ENCODE measurements around the gene PADI1.
A peak's percentile ranks its signal among the peaks of the same experiment; 100 is the strongest.

Gene PADI1

GRCh38 chr1:17204546-17205440 lies at the start of gene PADI1:
PADI1 (plus strand) TSS chr1:17205128; CDS start chr1:17205218, 90 bp downstream.
- DNase-seq (ENCODE audit: low spot score) = no peak

GRCh38 chr1:17155257-17155920 lies 49.5 kb upstream of the PADI1 start:
- no peak for DNase-seq (ENCODE audit: low spot score)

DNA sequence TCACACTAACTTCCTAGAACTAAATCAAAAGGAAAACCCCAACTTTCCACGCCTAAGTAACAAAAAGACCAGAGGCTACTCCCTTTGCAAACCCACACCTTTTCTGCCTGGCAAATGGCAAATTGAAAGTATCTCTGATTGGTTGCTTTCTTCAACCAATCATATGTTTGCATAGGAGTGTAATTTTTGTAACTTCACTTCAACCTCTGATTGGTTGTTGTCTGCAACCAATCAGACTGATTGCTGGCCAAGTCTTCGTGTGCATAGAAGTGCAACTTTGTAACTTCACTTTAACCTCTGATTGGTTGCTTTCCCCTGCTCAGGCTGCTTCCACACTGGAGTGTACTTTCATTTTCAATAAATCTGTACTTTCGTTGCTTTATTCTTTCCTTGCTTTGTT lies 48.8 kb upstream of the PADI1 start:
- no peak for DNase-seq (ENCODE audit: low spot score)

- no peak for DNase-seq (ENCODE audit: low spot score)
These were observed 46.0 kb upstream of the PADI1 start for GRCh38 chr1:17158961-17159360.

- peak; percentile 45 for DNase-seq (ENCODE audit: low spot score)
These were observed 43.7 kb upstream of the PADI1 start for GRCh38 chr1:17161137-17161740.

- DNase-seq (ENCODE audit: low spot score) = no peak
These were observed 42.8 kb upstream of the PADI1 start for GRCh38 chr1:17161926-17162800.

DNA sequence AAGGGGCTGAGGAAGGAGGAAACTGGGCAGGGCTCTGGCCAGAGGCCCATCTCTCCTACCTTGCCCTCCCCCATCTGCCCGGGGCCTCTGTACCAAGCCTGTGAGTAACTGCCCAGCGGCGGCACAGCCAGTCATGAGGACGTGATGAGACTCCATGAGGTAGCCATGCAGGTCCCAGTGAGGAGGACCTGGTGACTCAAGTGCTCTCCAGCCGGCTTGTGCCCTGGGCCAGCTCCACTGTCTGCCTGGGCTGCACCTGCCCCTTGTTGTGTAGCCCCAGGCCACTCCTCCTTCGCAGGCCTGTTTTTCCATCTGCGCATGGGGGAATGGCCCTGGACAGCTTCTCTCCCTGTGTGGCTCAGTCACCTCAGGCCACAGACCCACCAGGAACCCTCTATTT lies 42.0 kb upstream of the PADI1 start:
- DNase-seq (ENCODE audit: low spot score) = no peak

DNA sequence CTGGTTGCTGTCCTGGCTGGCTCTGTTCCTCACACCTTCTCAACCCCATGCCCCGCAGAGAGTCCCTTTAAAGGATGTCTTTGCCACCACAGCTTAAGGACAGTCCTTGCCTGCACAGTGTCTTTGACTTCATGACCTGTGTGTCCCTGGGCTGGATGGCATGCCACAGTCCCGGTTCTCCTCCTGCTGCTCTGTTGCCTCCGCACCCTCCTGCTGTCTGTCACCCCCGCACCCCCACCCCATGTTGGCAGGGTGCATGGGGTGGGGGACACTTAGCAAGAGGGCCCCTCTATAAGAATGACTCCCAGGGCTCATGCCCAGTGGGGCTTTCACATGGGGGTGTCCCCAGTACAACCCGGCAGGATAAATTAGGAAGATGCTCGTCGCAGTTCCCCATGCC lies 41.6 kb upstream of the PADI1 start:
- no peak for DNase-seq (ENCODE audit: low spot score)

DNA sequence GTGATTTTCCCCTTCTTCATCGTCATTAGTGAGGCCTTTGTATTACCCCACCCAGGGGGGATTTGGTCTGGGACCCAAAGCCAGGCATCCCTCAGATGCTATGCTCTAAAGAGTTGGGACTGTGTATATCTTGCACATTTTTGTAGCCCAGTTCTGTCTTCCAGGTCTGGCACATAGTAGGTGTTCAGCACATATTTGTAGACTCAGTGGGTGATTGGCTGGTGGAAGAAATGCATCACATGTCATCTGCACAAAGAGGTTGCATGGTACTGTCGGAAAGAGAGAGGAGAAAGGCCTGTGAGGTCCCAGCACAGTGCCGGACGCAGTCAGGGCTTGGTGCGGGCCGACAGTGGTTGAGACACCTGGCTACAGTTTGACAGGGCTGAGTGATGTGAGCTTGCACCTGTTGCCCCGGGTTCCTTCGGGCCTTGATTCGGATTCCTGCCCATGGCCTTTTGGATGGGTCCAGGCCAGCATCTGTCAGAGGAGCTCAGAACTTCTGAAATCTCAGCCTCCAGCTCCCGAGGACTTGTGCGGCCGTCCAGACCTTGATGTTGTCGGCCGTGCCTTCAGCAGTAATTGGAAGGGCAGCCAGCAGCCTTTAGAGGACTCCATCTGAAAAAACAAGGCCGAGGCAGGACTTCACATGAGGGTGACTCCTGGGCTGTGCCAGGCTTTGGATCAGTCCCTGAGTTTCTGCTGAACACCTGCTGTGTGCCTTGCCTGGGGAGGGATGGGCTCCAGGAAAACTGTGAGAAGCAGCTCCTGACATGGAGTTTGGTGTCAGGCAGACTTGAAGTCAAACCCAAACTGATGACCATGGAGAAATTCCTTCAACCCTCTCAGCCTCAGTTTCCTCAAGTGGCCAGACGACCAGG lies 40.9 kb upstream of the PADI1 start:
- no peak for DNase-seq (ENCODE audit: low spot score)

- DNase-seq (ENCODE audit: low spot score) = no peak
These were observed 39.1 kb upstream of the PADI1 start for GRCh38 chr1:17165823-17166222.

- no peak for DNase-seq (ENCODE audit: low spot score)
These were observed 37.7 kb upstream of the PADI1 start for GRCh38 chr1:17167041-17167785.

GRCh38 chr1:17167786-17168090 lies 37.2 kb upstream of the PADI1 start:
- DNase-seq (ENCODE audit: low spot score) = no peak

DNA sequence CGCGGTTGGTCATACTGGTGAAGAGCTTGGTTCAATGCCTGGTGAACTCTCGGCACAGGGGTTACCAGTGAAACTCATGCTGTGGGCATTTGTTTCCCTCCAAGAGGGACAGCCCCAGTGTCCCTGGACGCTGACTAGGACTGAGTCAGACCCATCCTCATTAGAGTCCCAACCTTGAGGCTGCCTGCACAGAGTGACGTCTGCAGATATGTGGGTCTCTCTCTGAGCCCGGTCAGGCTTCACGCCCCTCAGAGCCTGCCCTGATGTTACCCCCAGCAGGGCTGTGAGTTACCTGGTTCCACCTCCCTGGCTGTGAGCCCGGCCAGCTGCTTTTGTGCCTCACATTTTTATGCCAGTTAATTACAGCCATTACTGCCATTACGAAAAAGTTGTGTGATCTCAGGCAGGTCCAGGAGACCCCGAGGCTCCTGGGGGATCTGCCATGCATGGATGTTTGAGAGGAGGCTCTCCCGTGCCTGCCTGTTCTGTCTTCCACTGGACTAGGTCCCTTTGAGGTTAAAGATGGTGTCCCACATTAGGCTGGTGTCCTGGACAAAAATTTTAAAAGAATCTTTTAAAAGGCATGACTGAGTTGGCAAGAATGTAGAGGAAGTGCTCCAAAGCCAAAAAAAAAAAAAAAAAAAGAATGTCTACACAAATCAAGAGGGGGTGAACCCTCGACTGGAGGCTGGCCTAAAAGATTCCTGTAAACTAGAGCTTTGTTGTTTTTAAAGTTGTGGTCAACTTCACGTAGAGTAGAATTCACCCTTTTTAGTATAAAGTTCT lies 36.6 kb upstream of the PADI1 start:
- DNase-seq (ENCODE audit: low spot score) = no peak

GRCh38 chr1:17170571-17170970 lies 34.4 kb upstream of the PADI1 start:
- DNase-seq (ENCODE audit: low spot score) = no peak

DNA sequence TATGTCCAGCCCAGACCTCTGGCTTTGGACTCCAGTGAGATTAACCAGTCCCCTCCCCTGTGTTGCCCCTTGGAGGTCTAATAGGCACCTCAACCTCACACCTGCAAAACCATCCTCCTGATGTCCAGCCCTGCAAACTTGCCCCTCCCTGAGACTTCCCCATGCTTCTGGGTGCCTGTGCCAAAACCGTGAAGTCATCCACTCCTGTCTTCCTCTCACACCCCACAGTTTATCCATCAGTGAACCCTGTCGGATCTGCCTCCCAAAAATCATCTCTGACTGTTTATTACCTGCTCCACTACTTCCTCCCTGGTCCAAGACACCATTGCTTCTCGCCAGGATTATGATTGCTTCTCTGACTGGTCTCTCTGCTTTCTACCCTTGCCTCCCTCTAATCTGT lies 31.7 kb upstream of the PADI1 start:
- no peak for DNase-seq (ENCODE audit: low spot score)

DNA sequence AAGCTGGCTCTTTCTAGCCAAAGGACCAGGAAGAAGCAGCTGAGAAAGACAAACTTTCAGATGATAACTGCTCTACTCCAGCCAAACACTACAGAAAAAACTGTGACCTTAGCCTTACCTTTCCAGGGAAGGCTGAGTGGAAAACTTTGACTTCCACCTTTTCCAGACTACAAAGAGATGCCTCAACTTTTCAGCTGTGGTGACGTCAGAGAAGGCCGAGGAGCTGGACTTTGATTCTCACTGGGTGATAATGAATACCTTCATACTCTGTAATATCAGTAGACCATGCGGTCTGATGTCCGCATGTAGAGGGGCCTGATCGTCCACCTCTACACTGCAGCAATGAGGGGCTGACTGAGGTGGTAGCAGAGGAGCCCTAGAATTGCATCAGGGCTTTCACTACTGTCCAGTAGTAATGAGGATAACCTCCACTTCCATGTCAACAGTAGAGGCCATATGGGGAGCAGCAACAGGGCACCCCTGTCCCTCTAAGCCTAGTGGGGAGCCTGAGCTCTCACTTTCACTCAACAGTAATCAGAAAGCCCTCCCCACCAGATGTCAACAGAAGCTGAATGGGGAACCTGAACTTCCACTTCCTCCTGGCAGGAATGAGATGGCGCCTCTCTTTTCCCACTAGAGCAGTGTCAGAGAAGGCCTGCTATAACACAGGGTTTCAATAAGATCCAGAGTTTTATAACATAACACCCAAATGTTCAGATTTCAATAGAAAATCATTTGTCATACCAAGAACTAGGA lies 28.4 kb upstream of the PADI1 start:
- peak; percentile 48 for DNase-seq (ENCODE audit: low spot score)

- DNase-seq (ENCODE audit: low spot score) = no peak
These were observed 27.3 kb upstream of the PADI1 start for GRCh38 chr1:17177651-17178050.

DNA sequence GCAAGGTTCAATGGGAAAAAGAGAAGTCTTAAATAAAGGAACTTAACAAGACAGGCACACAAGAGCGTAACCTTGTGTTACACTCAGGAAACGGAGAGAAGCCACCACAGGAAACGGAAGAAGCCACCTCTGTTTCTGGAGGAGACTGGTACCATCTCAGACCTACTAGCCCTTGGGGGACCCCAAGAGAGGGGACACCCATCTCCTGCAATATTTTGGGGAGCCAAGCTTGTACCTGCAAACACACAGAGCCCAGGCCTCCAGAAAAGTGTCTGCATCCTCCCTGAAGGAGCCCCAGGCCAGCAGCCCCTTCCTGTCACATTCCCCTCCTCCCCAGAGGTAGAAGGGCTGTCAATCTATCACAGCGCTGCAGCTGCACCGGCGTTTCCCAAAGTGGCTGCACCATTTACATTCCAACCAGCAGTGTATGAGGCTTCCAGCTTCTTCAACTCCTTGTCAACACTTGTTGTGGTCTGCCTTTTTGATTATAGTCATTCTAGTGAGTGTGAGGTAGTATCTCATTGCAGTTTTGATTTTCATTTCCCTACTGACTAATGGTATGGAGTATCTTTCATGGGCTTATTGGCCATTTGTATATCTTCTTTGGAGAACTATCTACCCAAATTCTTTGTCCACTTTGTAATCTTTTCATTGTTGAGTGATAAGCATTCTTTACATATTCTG lies 23.0 kb upstream of the PADI1 start:
- no peak for DNase-seq (ENCODE audit: low spot score)

Data from Ammon's horn (tissue), 1 donor.